Ovary (tissue), 9 donors: ENCODE data around the gene MAP3K9. TPM values are rescaled to one million over a fixed set of nuclear protein-coding genes. Genes with fewer than 3 reads are reported as not detected.

Experiments
- DNase-seq, 5 donors: peaks; one replicate each; pipeline ENCODE4 v3.0.0-alpha.2; 2019 to 2020
- H3K27ac ChIP-seq, 2 donors: fragments of 200-600 bp; one replicate each; pipeline versions ENCODE4 v1.5.1 to v1.8.0; 2019 to 2022
- H3K27me3 ChIP-seq: fragments of 200-600 bp; one replicate; pipeline ENCODE4 v1.8.0; 2022
- H3K36me3 ChIP-seq: fragments of 200-600 bp; sonication (generic); one replicate; pipeline ENCODE4 v1.5.1; 2019
- H3K4me1 ChIP-seq: one replicate; pipeline ENCODE4 v1.8.1; 2013; ENCODE audit warnings: mild to moderate bottlenecking, moderate library complexity; ENCODE audit not compliant: insufficient read depth
- H3K4me3 ChIP-seq: fragments of 200-600 bp; sonication (generic); one replicate; pipeline ENCODE4 v1.5.1; 2017
- H3K9me3 ChIP-seq, 2 donors: fragments of 200-600 bp in 1 of 2; sonication (generic) in 1 of 2; one replicate each; pipeline versions ENCODE4 v1.5.1 to v1.8.1; 2013 to 2019; ENCODE audit warnings: mild to moderate bottlenecking in 1 of 2, moderate library complexity in 1 of 2
- CTCF ChIP-seq, 3 donors: fragments of 450-650 bp in 2 of 3; fragments of 200-600 bp in 1 of 3; IDR thresholded peaks; one replicate each; pipeline versions ENCODE4 v1.5.1 to v1.8.0; 2016 to 2022; ENCODE audit warnings: antibody characterized with exemption in 3 of 3, mild to moderate bottlenecking in 1 of 3
- EP300 ChIP-seq: sonication (generic); formaldehyde crosslinking; IDR thresholded peaks from one replicate; pipeline ENCODE4 v1.6.1; 2017; ENCODE audit warnings: antibody characterized with exemption
- POLR2A ChIP-seq: fragments of 450-650 bp; IDR thresholded peaks from one replicate; pipeline ENCODE4 v1.6.1; 2017; ENCODE audit warnings: antibody characterized with exemption, mild to moderate bottlenecking, moderate library complexity
- WGBS, 3 donors: extraction: QIAGEN DNeasy Blood & Tissue Kit in 1 of 3; methylation state at CpG; one replicate each; pipeline versions ENCODE4 v1.1.5 to v1.1.7; 2013 to 2017; 5-methylcytosine and 5-hydroxymethylcytosine counted together
- intact Hi-C, 4 donors: fragments of 100-400 bp; cut with DNase I; formaldehyde crosslinking; loops; one replicate each; pipeline versions ENCODE4 v1.11.0 to v1.15.1; 2022 to 2023
- polyA plus RNA-seq, 2 donors: library from polyadenylated mRNA; stranded (reverse); fragments of 200-250 nt in 1 of 2; fragments of 350-450 nt in 1 of 2; fragmentation: Illumina TruSeq in 1 of 2; extraction: RNeasy Lipid Tissue Mini Kit (QIAGEN cat#74804) in 1 of 2; gene quantifications; one replicate each; pipeline ENCODE4 v1.2.3, GENCODE V29; 2013 to 2014
- total RNA-seq, 7 donors: library from RNA; depleted of rRNA in 2 of 7; stranded (reverse); fragments of >200 nt in 2 of 7; fragmentation: NEBNext Ultra II Directional in 3 of 7; extraction: Animal tissue kit (Norgen Biotek cat#: 25700) in 3 of 7; gene quantifications; one replicate each; pipeline versions ENCODE4 v1.1.0 to v1.2.4, GENCODE V29; 2016 to 2023
- donor health status: DM: no; HTN: no; CAD: no; lungs with moderate emphysema.
- donor health status: DM: no; HTN: no; CAD: no.
- donor health status: Bipolar disorder and iron deficiency.
- donor health status: DM: yes; HTN: yes; CAD: no.
- donor health status: DM: no; HTN: no; CAD: no.
- donor health status: DM: yes; HTN: yes; CAD: no.

Gene MAP3K9
- total and polyA plus RNA-seq, 9 donors: 0.80 to 3.7 (median 1.9) TPM

- Histone ChIP-seq H3K27me3 (no peaks in the 10 kb centered on the region), H3K4me1 (no peaks in the 10 kb centered on the region), H3K27ac (no peak overlapping the region), H3K9me3 (no peaks in the 10 kb centered on the region), H3K36me3 (no peaks in the 10 kb centered on the region), H3K4me3 (no peak overlapping the region)
- TF ChIP-seq POLR2A: no peak
- TF ChIP-seq CTCF (IDR thresholded peaks at IDR 0.05): no peak
- TF ChIP-seq EP300: no peak
- no peak for DNase-seq
- intact Hi-C loops: no loop called here
- 76 to 94% (median 88%) methylated on average over 4 of the region's 4 CpGs for WGBS, 3 donors
Observed at GRCh38 chr14:70713096-70713495, 96.2 kb downstream of the MAP3K9 start.

- intact Hi-C loops: no loop called here
- 91 to 98% (median 96%) methylated on average over 1 of the region's 1 CpG for WGBS, 3 donors
Observed at GRCh38 chr14:70711451-70711850, 97.9 kb downstream of the MAP3K9 start.

GRCh38 chr14:70709726-70710382 lies 99.5 kb downstream of the MAP3K9 start:
- Histone ChIP-seq H3K27me3 (no peaks in the 10 kb centered on the region), H3K4me1 (no peaks in the 10 kb centered on the region), H3K36me3 (no peaks in the 10 kb centered on the region), H3K9me3 (no peaks in the 10 kb centered on the region), H3K27ac (no peak overlapping the region), H3K4me3 (no peak overlapping the region)
- TF ChIP-seq EP300 (no peak), POLR2A (no peak), CTCF (IDR thresholded peaks at IDR 0.05) (no peak)
- intact Hi-C loops: no loop called here
- 61 to 63% (median 62%) methylated on average over 8 of the region's 8 CpGs for WGBS, 3 donors
- DNase-seq: no peak

More at GRCh38 chr14:70711451-70711850, 97.9 kb downstream of the MAP3K9 start:
- Histone ChIP-seq H3K4me1 (no peaks in the 10 kb centered on the region), H3K27ac (no peak overlapping the region), H3K4me3 (no peak overlapping the region), H3K9me3 (no peaks in the 10 kb centered on the region), H3K27me3 (no peaks in the 10 kb centered on the region), H3K36me3 (no peaks in the 10 kb centered on the region)
- TF ChIP-seq POLR2A (no peak), CTCF (IDR thresholded peaks at IDR 0.05) (no peak), EP300 (no peak)
- DNase-seq: no peak

GRCh38 chr14:70708717-70709570 lies 100.4 kb downstream of the MAP3K9 start:
- DNase-seq: no peak
- intact Hi-C loops: no loop called here
- H3K36me3 ChIP-seq: no peaks in the 10 kb centered on the region
- H3K27me3 ChIP-seq: no peaks in the 10 kb centered on the region
- no peaks in the 10 kb centered on the region for H3K9me3 ChIP-seq
- 82 to 84% (median 83%) methylated on average over 15 of the region's 15 CpGs for whole genome bisulfite sequencing, 3 donors
- no peaks in the 10 kb centered on the region for H3K4me1 ChIP-seq
- H3K27ac ChIP-seq: no peak overlapping the region
- TF ChIP-seq CTCF (IDR thresholded peaks at IDR 0.05) (no peak), EP300 (no peak), POLR2A (no peak)
- H3K4me3 ChIP-seq: no peak overlapping the region
